PC-9 (cell line): ENCODE measurements around the gene PIGM. TPM values are rescaled to one million over a fixed set of nuclear protein-coding genes. Genes with fewer than 3 reads are reported as not detected.

Experiments used
- BruUV-seq: library from RNA; stranded (reverse); fragments of 400-500 nt; replicated peaks from 2 replicates; lab custom pipeline; 2021; lab: Mats Ljungman, UMichigan
- CTCF ChIA-PET: fragments of 300-600 bp; sonication (Branson Sonifier 250); formaldehyde crosslinking; loops from one replicate; lab custom pipeline; 2022; ENCODE audit warnings: antibody characterized with exemption; lab: Charles Lee
- POLR2A ChIA-PET: fragments of 300-600 bp; sonication (Branson Sonifier 250); formaldehyde crosslinking; loops from one replicate; lab custom pipeline; 2022; ENCODE audit warnings: antibody characterized with exemption; ENCODE audit not compliant: unreplicated experiment; lab: Charles Lee
- DNase-seq, 2 experiments: peaks; one replicate each; pipeline versions ENCODE4 v3.0.0 to v3.0.0-alpha.2; 2015 to 2022; ENCODE audit warnings: mixed read lengths in 1 of 2
- H2AFZ ChIP-seq: fragments of 200-600 bp; sonication (generic); 2 replicates; pipeline ENCODE4 v1.8.1; 2017; ENCODE audit warnings: antibody characterized with exemption
- H3F3A ChIP-seq: fragments of 200-600 bp; sonication (generic); 2 replicates; pipeline ENCODE4 v1.8.1; 2017; ENCODE audit warnings: antibody characterized with exemption, mild to moderate bottlenecking, low read depth; ENCODE audit not compliant: insufficient read depth
- H3K27ac ChIP-seq: fragments of 200-600 bp; sonication (generic); 2 replicates; pipeline ENCODE4 v1.6.1; 2016; ENCODE audit warnings: mixed run types
- H3K27me3 ChIP-seq: fragments of 200-600 bp; sonication (generic); 2 replicates; pipeline ENCODE4 v1.6.1; 2016; ENCODE audit warnings: low read depth, mixed run types; ENCODE audit not compliant: insufficient read depth
- H3K36me3 ChIP-seq: fragments of 200-600 bp; sonication (generic); 2 replicates; pipeline ENCODE4 v1.6.1; 2016; ENCODE audit warnings: low read depth, mixed run types
- H3K4me1 ChIP-seq: fragments of 200-600 bp; sonication (generic); replicated peaks from 2 replicates; pipeline ENCODE4 v1.6.1; 2016; ENCODE audit warnings: mixed run types; ENCODE audit not compliant: insufficient read depth
- H3K4me2 ChIP-seq: fragments of 200-600 bp; sonication (generic); 2 replicates; pipeline ENCODE4 v1.6.1; 2017; ENCODE audit warnings: mixed run types
- H3K4me3 ChIP-seq: fragments of 200-600 bp; sonication (generic); 2 replicates; pipeline ENCODE4 v1.6.1; 2016; ENCODE audit warnings: mixed run types
- H3K79me2 ChIP-seq: fragments of 200-600 bp; sonication (generic); 2 replicates; pipeline ENCODE4 v1.6.1; 2017; ENCODE audit warnings: low read depth, mixed run types
- H3K9me2 ChIP-seq: fragments of 200-600 bp; sonication (generic); 2 replicates; pipeline ENCODE4 v1.8.1; 2017; ENCODE audit warnings: mild to moderate bottlenecking; ENCODE audit not compliant: insufficient read depth
- H3K9me3 ChIP-seq: fragments of 200-600 bp; sonication (generic); 2 replicates; pipeline ENCODE4 v1.8.1; 2016; ENCODE audit warnings: low read depth; ENCODE audit not compliant: insufficient read depth
- H4K20me1 ChIP-seq: fragments of 200-600 bp; sonication (generic); 2 replicates; pipeline ENCODE4 v1.8.1; 2017; ENCODE audit not compliant: insufficient read depth
- EZH2 ChIP-seq: fragments of 200-600 bp; sonication (generic); IDR thresholded peaks from 2 replicates; pipeline ENCODE4 v1.8.0; 2017; ENCODE audit warnings: antibody characterized with exemption, low read depth
- intact Hi-C: fragments of 100-400 bp; cut with micrococcal nuclease; formaldehyde crosslinking; loops from one replicate; pipeline ENCODE4 v1.10.0; 2022; ENCODE audit not compliant: unreplicated experiment
- total RNA-seq: library from RNA; stranded (reverse); gene quantifications from 2 replicates; pipeline ENCODE4 v1.2.3, GENCODE V29; 2021
- TF ChIP-seq, protein P1 (sequence below): fragments of 200-600 bp; sonication (generic); conservative IDR thresholded peaks from 2 replicates; pipeline ENCODE4 v1.6.1; 2017; ENCODE audit warnings: mixed run types, antibody characterized with exemption, mild to moderate bottlenecking, moderate library complexity

The PIGM gene
- total RNA-seq, 1 experiment from 2014 or later: 4.0 TPM

DNA sequence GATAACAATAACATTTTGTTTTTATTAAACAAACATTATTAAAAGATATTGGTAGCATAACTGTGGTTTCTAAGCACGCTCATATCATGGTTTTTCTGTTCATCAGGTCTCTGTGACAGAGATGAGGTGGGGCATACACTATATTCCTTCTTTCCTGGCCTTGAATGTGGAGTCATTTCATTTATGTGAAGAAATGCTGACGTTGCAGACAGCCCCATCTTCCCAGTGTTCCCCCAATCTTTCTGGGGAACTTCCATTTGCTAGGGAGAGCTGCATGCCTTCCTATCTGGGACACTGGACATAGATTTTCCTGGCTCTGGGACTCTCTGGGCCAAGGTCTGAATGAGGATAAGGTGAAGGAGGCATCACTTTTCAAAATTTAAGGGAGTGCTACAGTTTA is 30.4 kb downstream of the PIGM start:
- TF ChIP-seq, protein P1, sequence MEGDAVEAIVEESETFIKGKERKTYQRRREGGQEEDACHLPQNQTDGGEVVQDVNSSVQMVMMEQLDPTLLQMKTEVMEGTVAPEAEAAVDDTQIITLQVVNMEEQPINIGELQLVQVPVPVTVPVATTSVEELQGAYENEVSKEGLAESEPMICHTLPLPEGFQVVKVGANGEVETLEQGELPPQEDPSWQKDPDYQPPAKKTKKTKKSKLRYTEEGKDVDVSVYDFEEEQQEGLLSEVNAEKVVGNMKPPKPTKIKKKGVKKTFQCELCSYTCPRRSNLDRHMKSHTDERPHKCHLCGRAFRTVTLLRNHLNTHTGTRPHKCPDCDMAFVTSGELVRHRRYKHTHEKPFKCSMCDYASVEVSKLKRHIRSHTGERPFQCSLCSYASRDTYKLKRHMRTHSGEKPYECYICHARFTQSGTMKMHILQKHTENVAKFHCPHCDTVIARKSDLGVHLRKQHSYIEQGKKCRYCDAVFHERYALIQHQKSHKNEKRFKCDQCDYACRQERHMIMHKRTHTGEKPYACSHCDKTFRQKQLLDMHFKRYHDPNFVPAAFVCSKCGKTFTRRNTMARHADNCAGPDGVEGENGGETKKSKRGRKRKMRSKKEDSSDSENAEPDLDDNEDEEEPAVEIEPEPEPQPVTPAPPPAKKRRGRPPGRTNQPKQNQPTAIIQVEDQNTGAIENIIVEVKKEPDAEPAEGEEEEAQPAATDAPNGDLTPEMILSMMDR: no peak
- TF ChIP-seq EZH2: no peak
- Histone ChIP-seq H3K27me3 (no peaks in the 10 kb centered on the region), H3K4me1 (peaks cover 23% of the 10 kb centered on the region), H3K27ac (no peak overlapping the region), H3K9me3 (no peaks in the 10 kb centered on the region), H3F3A (peaks cover 14% of the 10 kb centered on the region), H3K4me2 (no peak overlapping the region), H3K4me3 (no peak overlapping the region), H4K20me1 (no peaks in the 10 kb centered on the region), H3K9me2 (no peaks in the 10 kb centered on the region), H3K79me2 (no peaks in the 10 kb centered on the region), H3K36me3 (no peaks in the 10 kb centered on the region), H2AFZ (no peak overlapping the region)
- no TSS peak for BruUV-seq
- ChIA-PET POLR2A (interaction anchor here (0.6 kb wide), 1 partner anchor 148 kb away, joined by 3 read pairs; no protein-coding TSS in a partner anchor), CTCF (interaction anchor here (0.6 kb wide), 1 partner anchor 1063 kb away, joined by 6 read pairs; no protein-coding TSS in a partner anchor)
- intact Hi-C loops: no loop called here
- no peak for DNase-seq

DNA sequence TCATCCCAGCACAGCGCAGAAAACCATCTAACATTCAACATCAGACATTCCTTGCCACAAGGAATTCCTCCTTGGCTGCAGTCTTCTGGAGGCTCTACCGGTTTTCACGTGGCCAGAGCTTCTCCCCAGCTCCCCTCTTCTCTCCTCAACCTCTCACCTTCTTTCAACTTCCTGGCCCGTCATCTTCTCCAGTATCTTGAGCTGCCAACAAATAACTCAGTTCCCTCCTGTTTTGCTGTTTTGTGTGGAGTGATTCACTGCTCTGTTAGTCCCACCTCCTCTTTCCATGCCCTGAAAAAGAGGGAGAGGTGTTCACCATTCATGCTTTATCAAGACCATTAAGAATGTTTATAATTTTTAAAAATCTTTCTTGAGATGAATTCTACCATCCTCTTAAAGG is 32.6 kb downstream of the PIGM start:
- H3K9me2 ChIP-seq: no peaks in the 10 kb centered on the region
- H3F3A ChIP-seq: peaks cover 19% of the 10 kb centered on the region
- ChIA-PET POLR2A (no interaction called here), CTCF (interaction anchor here (0.5 to 1.1 kb wide), 4 partner anchors 9 to 794 kb away, joined by 3 to 5 read pairs (median 4); no protein-coding TSS in a partner anchor)
- peak overlapping the region; percentile 36 for H3K4me2 ChIP-seq
- intact Hi-C loops: loop anchor here (5.0 kb wide), 1 partner anchor 37 kb away; no protein-coding TSS in a partner anchor
- no peaks in the 10 kb centered on the region for H3K27me3 ChIP-seq
- H3K9me3 ChIP-seq: no peaks in the 10 kb centered on the region
- H2AFZ ChIP-seq: peak overlapping the region; percentile 69
- TF ChIP-seq EZH2: no peak
- TF ChIP-seq, protein P1: no peak
- no peaks in the 10 kb centered on the region for H3K79me2 ChIP-seq
- H3K4me3 ChIP-seq: no peak overlapping the region
- no peaks in the 10 kb centered on the region for H4K20me1 ChIP-seq
- no peaks in the 10 kb centered on the region for H3K36me3 ChIP-seq
- H3K4me1 ChIP-seq: peaks cover 28% of the 10 kb centered on the region
- BruUV-seq: no TSS peak
- DNase-seq: peak; percentile 20 to 72
- peak overlapping the region; percentile 43; the same call in 1 of the 2 replicates for H3K27ac ChIP-seq

DNA sequence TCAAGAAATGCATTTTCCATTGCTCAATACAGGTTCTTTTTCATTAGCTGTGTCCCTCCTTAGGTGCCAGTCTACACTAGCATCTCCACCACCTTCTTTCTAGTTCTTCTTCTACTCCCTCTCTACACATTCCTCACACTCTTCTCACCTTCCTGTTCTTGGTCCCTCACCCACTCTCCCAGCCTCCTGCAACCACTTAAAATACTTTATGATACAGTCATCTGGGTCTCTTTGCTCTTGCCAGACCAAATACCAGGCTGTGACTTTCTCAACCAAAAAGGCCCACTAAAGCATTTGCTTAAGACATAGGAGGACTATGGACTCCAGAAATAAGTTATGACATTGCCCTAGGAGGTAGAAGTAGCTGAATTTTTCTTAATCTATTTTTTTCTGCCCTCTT is 35.1 kb downstream of the PIGM start:
- Histone ChIP-seq H3K36me3 (no peaks in the 10 kb centered on the region), H3K27ac (peak overlapping the region; percentile 25; the same call in 1 of the 2 replicates), H3K79me2 (no peaks in the 10 kb centered on the region), H3F3A (peaks cover 19% of the 10 kb centered on the region), H4K20me1 (no peaks in the 10 kb centered on the region), H3K4me1 (peaks cover 28% of the 10 kb centered on the region), H3K27me3 (no peaks in the 10 kb centered on the region), H3K4me3 (no peak overlapping the region), H3K9me2 (no peaks in the 10 kb centered on the region), H2AFZ (no peak overlapping the region), H3K9me3 (no peaks in the 10 kb centered on the region), H3K4me2 (peak overlapping the region; percentile 21; the same call in 1 of the 2 replicates)
- no TSS peak for BruUV-seq
- intact Hi-C loops: loop anchor here (5.0 kb wide), 1 partner anchor 34 kb away; no protein-coding TSS in a partner anchor
- TF ChIP-seq EZH2: no peak
- TF ChIP-seq, protein P1: no peak
- DNase-seq: peak; percentile 37 to 86
- ChIA-PET POLR2A (no interaction called here), CTCF (no interaction called here)
